Tibial nerve (tissue), 4 donors: Measurements from ENCODE around the gene GNG7.

Source experiments
- CTCF ChIP-seq, 5 experiments: fragments of 200-600 bp in 3 of 5; fragments of 450-650 bp in 2 of 5; sonication (generic) in 3 of 5; IDR thresholded peaks; one replicate each; pipeline ENCODE4 v1.5.1; 2016 to 2019; ENCODE audit warnings: antibody characterized with exemption in 5 of 5, mild to moderate bottlenecking in 3 of 5, moderate library complexity in 2 of 5
- EP300 ChIP-seq, 2 donors: sonication (generic); formaldehyde crosslinking; IDR thresholded peaks; one replicate each; pipeline ENCODE4 v1.6.1; 2017; ENCODE audit warnings: antibody characterized with exemption in 2 of 2, mild to moderate bottlenecking in 1 of 2
- POLR2A ChIP-seq, 2 donors: fragments of 450-650 bp; IDR thresholded peaks; one replicate each; pipeline ENCODE4 v1.6.1; 2017; ENCODE audit warnings: antibody characterized with exemption in 2 of 2, mild to moderate bottlenecking in 2 of 2, moderate library complexity in 2 of 2

GRCh38 chr19:2540646-2541454 lies 161.6 kb downstream of the GNG7 start:
- TF ChIP-seq CTCF (IDR thresholded peaks at IDR 0.05) (peak in 2 of 5 experiments; percentile 56), POLR2A (IDR thresholded peaks at IDR 0.05) (peak in 1 of 2 donors; percentile 26), EP300 (IDR thresholded peaks at IDR 0.05) (peak; percentile 63 to 81)
